Panc1 (cell line): Measurements from ENCODE around the gene CYS1. TPM values are rescaled to one million over a fixed set of nuclear protein-coding genes. Genes with fewer than 3 reads are reported as not detected.
A peak's percentile ranks its signal among the peaks of the same experiment; 100 is the strongest.

ENCODE experiments used
- ATAC-seq: fragments of 200-7000 bp; cut with Tn5 transposase; 2 replicates; pipeline ENCODE4 v1.9.1; 2020; ENCODE audit warnings: mild to moderate bottlenecking, moderate library complexity
- BruUV-seq: library from RNA; stranded (reverse); fragments of 400-500 nt; replicated peaks from 2 replicates; lab custom pipeline; 2021; lab: Mats Ljungman, UMichigan
- CTCF ChIA-PET: fragments of 300-600 bp; sonication (Branson Sonifier 250); formaldehyde crosslinking; loops from one replicate; lab custom pipeline; 2022; ENCODE audit warnings: antibody characterized with exemption; lab: Charles Lee
- POLR2A ChIA-PET: fragments of 300-600 bp; sonication (Branson Sonifier 250); formaldehyde crosslinking; loops from one replicate; lab custom pipeline; 2022; ENCODE audit warnings: antibody characterized with exemption; lab: Charles Lee
- DNase-seq: peaks from one replicate; pipeline ENCODE4 v3.0.0-alpha.2; 2010; ENCODE audit warnings: low read depth, low spot score
- H3K27ac ChIP-seq: 2 replicates; pipeline ENCODE4 v1.5.1; 2011; ENCODE audit warnings: mild to moderate bottlenecking, low read length, inconsistent platforms
- H3K27me3 ChIP-seq: fragments of 200-500 bp; sonication (Bioruptor generic); 2 replicates; pipeline ENCODE4 v1.6.0; 2014; ENCODE audit warnings: low read length, inconsistent platforms; ENCODE audit not compliant: control insufficient read depth, insufficient read depth
- H3K36me3 ChIP-seq: fragments of 200-500 bp; sonication (Bioruptor generic); 2 replicates; pipeline ENCODE4 v1.5.1; 2014; ENCODE audit warnings: inconsistent platforms, mild to moderate bottlenecking, low read length, moderate library complexity; ENCODE audit not compliant: control insufficient read depth, insufficient read depth
- H3K4me1 ChIP-seq: 2 replicates; pipeline ENCODE4 v1.5.1; 2011; ENCODE audit warnings: inconsistent platforms, mild to moderate bottlenecking, low read length, moderate library complexity; ENCODE audit not compliant: control insufficient read depth, insufficient read depth
- H3K4me3 ChIP-seq, 2 experiments: 2 replicates each; pipeline ENCODE4 v1.5.1; 2011 to 2012; ENCODE audit warnings: low read depth in 2 of 2, low read length in 2 of 2, mild to moderate bottlenecking in 2 of 2, inconsistent platforms in 1 of 2, moderate library complexity in 1 of 2
- H3K9me3 ChIP-seq: fragments of 200-500 bp; sonication (Bioruptor generic); 2 replicates; pipeline ENCODE4 v1.5.1; 2014; ENCODE audit warnings: low read depth, mild to moderate bottlenecking, inconsistent platforms, low read length, moderate library complexity; ENCODE audit not compliant: control insufficient read depth, insufficient read depth
- POLR2AphosphoS5 ChIP-seq: IDR thresholded peaks from 2 replicates; pipeline ENCODE4 v1.6.1; 2012; ENCODE audit warnings: mild to moderate bottlenecking, low read depth, low read length, moderate library complexity
- SIN3A ChIP-seq: IDR thresholded peaks from 2 replicates; pipeline ENCODE4 v1.6.1; 2012; ENCODE audit warnings: low read depth, mild to moderate bottlenecking, low read length, moderate library complexity, borderline replicate concordance; ENCODE audit not compliant: insufficient read depth
- TCF7L2 ChIP-seq: IDR thresholded peaks from 2 replicates; pipeline ENCODE4 v1.6.1; 2011; ENCODE audit warnings: mild to moderate bottlenecking, low read depth, low read length, inconsistent platforms
- in situ Hi-C: cut with HindIII; loops from 2 replicates; pipeline ENCODE4 v1.10.0; 2016; ENCODE audit warnings: low sequenced_read_pairs, low pct_unique_long_range_greater_than_20kb
- intact Hi-C: fragments of 100-400 bp; cut with micrococcal nuclease; formaldehyde crosslinking; loops from one replicate; pipeline ENCODE4 v1.10.0; 2022; ENCODE audit not compliant: unreplicated experiment
- total RNA-seq: library from RNA; stranded (reverse); gene quantifications from one replicate; pipeline ENCODE4 v1.2.1, GENCODE V29; 2021; ENCODE audit not compliant: unreplicated experiment
- TF ChIP-seq, protein P1 (sequence below), 2 experiments: IDR thresholded peaks; 2 replicates each; pipeline ENCODE4 v1.6.1; 2011 to 2012; ENCODE audit warnings: low read depth in 2 of 2, control low read depth in 1 of 2, low read length in 1 of 2, mild to moderate bottlenecking in 1 of 2, moderate library complexity in 1 of 2; ENCODE audit not compliant: insufficient read depth in 1 of 2
- TF ChIP-seq, protein P2 (sequence below): fragments of 450-650 bp; IDR thresholded peaks from 2 replicates; pipeline ENCODE4 v1.5.1; 2017; ENCODE audit warnings: mild to moderate bottlenecking

The CYS1 gene
- total RNA-seq, 1 experiment from 2014 or later = 20.4 TPM

DNA sequence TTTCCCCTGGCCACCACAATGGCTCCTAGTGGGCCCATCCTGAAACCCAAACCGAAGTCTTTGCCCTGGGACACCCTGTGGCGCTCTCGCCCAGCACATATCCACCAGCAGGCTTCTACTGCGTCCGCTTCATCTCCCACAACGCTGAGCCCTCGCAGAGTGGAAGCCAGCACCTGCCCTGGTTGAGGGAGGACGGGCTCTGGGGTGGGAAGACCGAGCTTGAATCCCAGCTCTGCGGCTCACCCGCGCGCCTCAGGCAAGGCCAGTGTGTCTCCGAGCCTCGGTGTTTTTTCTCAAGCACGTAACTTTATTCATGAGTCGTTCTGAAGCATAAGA, 21.2 kb downstream of the CYS1 start:
- intact Hi-C loops = no loop called here
- POLR2A ChIA-PET = no interaction called here

DNA sequence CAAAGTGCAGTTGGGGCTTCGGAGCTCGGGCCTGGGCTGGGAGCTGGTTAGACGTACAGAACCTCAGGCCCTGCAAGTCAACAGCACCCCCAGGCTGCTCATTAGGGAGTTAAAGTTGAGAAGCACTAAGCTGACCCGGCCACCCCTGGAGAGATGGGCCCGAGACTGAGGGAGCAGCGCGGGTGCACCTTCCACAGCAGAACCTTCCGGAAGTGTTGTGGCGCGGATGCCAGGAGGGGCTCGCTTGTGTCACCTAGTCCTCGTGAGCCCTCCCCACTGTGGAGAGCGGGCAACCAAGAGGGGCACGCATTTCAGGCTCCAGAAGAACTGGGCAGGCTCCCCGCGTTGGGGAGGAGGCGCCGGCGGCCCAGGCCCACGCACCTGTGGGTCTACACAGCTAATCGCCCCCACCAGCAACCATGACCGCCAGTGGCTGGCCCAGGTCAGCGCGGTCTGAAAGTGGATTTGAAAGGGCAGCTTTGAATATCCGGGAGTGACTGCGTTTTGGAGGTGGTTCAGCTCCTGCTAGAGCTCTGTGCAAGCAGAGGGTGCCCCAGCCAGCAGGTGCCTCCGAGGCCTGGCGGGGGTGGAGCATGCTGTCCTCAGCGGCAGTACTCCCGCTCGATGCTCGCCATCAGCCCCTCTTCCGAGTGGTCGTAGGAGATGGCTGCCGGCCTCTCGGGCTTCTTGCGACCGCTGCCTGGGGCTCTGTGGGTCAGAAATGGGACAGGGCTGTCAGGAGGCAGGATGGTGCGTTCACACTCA, 21.8 kb downstream of the CYS1 start:
- Histone ChIP-seq H3K9me3 (no peaks in the 10 kb centered on the region), H3K4me1 (peaks cover 19% of the 10 kb centered on the region), H3K4me3 (no peak overlapping the region), H3K27me3 (no peaks in the 10 kb centered on the region), H3K36me3 (peaks cover 7% of the 10 kb centered on the region), H3K27ac (peak overlapping the region; percentile 75)
- ATAC-seq = no peak
- in situ Hi-C loops = no loop called here
- intact Hi-C loops = no loop called here
- CTCF ChIA-PET = interaction anchor here (2.1 kb wide), 1 partner anchor 74 kb away, joined by 9 read pairs; no protein-coding TSS in a partner anchor
- no peak for TF ChIP-seq TCF7L2
- TF ChIP-seq, protein P1, sequence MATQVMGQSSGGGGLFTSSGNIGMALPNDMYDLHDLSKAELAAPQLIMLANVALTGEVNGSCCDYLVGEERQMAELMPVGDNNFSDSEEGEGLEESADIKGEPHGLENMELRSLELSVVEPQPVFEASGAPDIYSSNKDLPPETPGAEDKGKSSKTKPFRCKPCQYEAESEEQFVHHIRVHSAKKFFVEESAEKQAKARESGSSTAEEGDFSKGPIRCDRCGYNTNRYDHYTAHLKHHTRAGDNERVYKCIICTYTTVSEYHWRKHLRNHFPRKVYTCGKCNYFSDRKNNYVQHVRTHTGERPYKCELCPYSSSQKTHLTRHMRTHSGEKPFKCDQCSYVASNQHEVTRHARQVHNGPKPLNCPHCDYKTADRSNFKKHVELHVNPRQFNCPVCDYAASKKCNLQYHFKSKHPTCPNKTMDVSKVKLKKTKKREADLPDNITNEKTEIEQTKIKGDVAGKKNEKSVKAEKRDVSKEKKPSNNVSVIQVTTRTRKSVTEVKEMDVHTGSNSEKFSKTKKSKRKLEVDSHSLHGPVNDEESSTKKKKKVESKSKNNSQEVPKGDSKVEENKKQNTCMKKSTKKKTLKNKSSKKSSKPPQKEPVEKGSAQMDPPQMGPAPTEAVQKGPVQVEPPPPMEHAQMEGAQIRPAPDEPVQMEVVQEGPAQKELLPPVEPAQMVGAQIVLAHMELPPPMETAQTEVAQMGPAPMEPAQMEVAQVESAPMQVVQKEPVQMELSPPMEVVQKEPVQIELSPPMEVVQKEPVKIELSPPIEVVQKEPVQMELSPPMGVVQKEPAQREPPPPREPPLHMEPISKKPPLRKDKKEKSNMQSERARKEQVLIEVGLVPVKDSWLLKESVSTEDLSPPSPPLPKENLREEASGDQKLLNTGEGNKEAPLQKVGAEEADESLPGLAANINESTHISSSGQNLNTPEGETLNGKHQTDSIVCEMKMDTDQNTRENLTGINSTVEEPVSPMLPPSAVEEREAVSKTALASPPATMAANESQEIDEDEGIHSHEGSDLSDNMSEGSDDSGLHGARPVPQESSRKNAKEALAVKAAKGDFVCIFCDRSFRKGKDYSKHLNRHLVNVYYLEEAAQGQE (IDR thresholded peaks at IDR 0.05; ENCODE audit: insufficient read depth in 1 of 2, low read depth in 2 of 2, low read length in 1 of 2) = no peak
- TF ChIP-seq, protein P2, sequence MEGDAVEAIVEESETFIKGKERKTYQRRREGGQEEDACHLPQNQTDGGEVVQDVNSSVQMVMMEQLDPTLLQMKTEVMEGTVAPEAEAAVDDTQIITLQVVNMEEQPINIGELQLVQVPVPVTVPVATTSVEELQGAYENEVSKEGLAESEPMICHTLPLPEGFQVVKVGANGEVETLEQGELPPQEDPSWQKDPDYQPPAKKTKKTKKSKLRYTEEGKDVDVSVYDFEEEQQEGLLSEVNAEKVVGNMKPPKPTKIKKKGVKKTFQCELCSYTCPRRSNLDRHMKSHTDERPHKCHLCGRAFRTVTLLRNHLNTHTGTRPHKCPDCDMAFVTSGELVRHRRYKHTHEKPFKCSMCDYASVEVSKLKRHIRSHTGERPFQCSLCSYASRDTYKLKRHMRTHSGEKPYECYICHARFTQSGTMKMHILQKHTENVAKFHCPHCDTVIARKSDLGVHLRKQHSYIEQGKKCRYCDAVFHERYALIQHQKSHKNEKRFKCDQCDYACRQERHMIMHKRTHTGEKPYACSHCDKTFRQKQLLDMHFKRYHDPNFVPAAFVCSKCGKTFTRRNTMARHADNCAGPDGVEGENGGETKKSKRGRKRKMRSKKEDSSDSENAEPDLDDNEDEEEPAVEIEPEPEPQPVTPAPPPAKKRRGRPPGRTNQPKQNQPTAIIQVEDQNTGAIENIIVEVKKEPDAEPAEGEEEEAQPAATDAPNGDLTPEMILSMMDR = no peak
- no peak for TF ChIP-seq SIN3A
- no peak for TF ChIP-seq POLR2AphosphoS5
- POLR2A ChIA-PET = no interaction called here
- BruUV-seq = no TSS peak
- DNase-seq = no peak

More for the DNA sequence above, 21.2 kb downstream of the CYS1 start:
- CTCF ChIA-PET = no interaction called here
- H3K4me1 ChIP-seq = peaks cover 19% of the 10 kb centered on the region
- no peak overlapping the region for H3K4me3 ChIP-seq
- H3K27me3 ChIP-seq = no peaks in the 10 kb centered on the region
- TF ChIP-seq TCF7L2 = no peak
- TF ChIP-seq, protein P1 (IDR thresholded peaks at IDR 0.05; ENCODE audit: insufficient read depth in 1 of 2, low read depth in 2 of 2, low read length in 1 of 2) = no peak
- no peak for TF ChIP-seq POLR2AphosphoS5
- no peak overlapping the region for H3K27ac ChIP-seq
- peak; percentile 5; the same call in 1 of the 2 replicates for ATAC-seq
- no TSS peak for BruUV-seq
- in situ Hi-C loops = no loop called here
- no peak for DNase-seq
- peaks cover 3% of the 10 kb centered on the region for H3K36me3 ChIP-seq
- H3K9me3 ChIP-seq = no peaks in the 10 kb centered on the region
